CD1c-positive myeloid dendritic cell (primary cell): ENCODE measurements around the gene TERC.

Experiments used
- DNase-seq: peaks from one replicate; pipeline ENCODE4 v3.0.0-alpha.2; 2016; ENCODE audit errors: extremely low spot score

Gene TERC

DNA sequence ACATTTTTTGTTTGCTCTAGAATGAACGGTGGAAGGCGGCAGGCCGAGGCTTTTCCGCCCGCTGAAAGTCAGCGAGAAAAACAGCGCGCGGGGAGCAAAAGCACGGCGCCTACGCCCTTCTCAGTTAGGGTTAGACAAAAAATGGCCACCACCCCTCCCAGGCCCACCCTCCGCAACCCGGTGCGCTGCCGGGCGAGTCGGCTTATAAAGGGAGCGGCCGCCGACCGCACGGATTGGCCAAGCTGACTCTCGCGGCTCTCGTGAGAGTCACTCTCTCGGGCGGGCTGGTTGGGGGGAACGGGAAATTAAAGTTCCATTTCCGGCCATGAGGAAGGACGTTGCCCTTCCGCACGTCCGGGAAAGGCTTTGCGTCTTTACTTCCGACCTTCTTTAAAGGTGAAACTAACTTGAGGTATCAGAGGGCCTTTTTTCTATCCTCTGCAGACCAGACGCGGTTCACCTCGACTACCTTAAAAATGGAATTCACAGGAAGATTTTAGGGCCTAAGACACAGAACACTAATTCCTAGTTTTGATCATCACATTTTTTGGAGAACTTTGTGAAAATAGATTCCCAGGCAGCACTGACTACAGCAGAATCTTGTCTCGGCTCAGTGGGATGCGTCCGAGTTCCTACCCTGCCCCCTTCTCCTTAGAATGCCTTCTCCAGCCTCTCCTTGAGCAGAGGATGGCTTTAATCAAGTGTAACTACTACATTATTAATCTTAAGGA lies at the start of gene TERC:
TSS of gene TERC (minus strand) at position 179 of the 731 bp plus-strand sequence.
- DNase-seq: peak; percentile 89

- peak; percentile 65 for DNase-seq
These were observed 49.1 kb upstream of the TERC start for GRCh38 chr3:169813757-169814517.

GRCh38 chr3:169813278-169813677 lies 48.4 kb upstream of the TERC start:
- DNase-seq: peak; percentile 33

DNA sequence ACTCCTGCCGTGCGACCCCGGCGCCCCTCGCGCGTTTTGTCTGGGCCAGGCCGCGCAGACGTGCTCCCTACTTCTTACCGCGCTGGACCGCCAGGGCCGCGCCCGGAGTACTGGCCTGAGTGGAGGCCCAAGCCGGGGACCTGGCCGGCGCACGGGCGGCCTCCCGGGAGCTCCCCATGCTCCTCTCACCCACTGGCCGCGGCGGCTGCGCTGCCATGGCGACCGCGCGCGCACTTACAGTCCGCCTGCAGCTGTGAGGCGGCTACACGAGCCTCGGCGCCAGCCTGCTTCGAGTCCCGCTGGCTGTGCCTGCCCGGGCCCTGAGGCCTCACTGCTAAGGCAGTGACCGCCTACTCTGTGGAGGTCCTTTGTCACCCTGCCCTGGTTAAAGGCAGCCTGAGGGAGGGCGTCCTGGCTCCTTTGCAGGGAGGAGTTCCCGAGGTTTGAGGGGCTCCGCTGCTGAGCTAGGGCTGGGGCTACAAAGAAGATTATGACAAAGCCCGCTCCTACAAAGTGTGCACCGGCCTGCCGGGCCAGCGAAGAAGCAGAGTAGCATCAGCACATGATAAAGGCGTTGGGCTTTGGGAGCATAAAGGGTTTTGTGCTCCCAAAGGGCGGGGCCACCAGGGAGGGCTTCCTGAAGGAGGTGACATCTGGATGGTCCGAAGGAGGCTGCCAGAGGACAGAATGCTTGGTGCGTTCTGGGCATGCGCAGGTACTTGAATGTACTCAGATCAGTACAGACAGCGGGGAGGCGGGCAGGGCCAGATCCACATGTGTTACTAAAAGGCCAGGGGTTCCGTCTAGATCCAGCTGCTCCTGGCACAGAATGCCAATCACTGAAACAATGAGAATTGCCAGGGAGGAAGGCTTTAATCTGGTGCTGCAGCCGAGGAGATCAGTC lies 47.7 kb upstream of the TERC start, which contains the start of the genes LRRC34 and LRRIQ4:
TSS of gene LRRC34 (minus strand) at position 573 of the 904 bp plus-strand sequence. CDS start at position 217, 356 bp downstream.
TSS of gene LRRIQ4 (plus strand) at position 539 of the 904 bp plus-strand sequence. CDS start 9,052 bp downstream, outside the sequence.
- DNase-seq: peak; percentile 66

DNA sequence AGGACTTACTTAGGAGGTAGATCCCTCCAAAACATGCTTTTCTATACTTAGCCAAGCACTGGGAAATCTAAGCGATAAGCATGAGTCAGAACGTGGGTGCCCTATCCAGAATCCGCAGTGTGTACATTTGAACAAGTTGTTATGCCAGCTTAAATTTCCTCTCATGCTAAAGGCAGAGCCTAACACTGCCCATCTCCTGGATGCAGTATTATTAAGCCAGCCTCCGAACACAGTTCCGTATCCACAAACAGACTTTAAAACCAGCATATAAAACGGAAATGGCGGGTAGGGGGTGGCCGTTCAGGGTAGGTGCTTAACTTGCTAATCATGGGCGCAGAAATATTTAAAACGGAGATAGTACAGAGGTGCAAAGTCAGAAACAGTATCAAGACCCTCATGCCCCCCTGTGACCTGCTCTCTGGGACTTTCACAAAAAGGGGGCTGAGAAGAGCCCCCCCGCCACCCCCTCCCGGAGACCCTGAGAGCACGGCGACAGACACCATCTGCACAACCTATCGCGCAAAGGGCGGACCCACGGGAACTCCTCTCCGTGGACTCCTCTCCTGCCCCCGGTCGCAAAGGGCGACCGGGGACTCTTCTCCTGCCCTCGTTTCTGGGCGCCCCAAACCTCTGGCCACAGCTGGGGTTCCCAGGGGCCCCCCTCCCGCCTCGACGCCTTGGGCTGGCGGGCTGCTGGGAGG lies 46.9 kb upstream of the TERC start:
- DNase-seq: peak; percentile 7

- no peak for DNase-seq
These were observed 44.5 kb upstream of the TERC start for GRCh38 chr3:169809230-169809795.

- no peak for DNase-seq
These were observed 39.8 kb upstream of the TERC start for GRCh38 chr3:169804681-169805080.

- no peak for DNase-seq
These were observed 27.5 kb upstream of the TERC start for GRCh38 chr3:169792359-169792758.

DNA sequence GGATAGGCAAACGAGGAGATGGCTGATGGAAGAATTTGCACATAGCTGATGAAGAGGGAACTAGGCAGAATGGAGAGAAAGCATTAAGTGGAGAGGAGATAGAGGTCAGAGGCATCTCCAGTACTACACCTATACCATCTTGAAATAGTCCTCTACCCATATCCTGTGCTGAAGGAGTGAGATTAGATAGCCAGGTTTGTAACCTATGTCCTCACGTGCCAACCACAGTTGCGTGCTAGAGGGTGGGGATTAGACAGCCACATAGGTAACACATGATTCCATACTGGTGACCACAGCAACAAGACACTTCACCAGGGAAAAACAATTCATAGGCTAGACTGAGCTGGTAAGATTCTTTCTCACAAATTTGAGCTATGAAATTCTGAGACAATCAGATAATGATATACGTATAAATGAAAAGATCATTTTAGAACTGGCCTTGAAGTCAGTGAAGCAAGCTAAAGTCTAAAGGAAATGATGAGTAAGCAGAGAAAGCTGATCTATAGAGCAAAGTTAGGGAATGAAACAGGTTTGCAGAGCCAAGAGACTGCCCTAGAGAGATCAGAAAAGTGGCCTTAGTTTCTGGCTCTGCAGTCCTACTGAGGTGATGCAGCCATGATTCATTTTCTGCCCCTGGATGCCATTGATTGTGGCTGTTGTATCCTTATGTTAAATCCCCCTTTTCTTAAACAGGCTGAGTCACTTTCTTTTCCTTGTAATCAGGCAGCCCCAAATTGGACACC lies 26.0 kb upstream of the TERC start:
- DNase-seq: no peak

- no peak for DNase-seq
These were observed 25.4 kb upstream of the TERC start for GRCh38 chr3:169790219-169790618.

DNA sequence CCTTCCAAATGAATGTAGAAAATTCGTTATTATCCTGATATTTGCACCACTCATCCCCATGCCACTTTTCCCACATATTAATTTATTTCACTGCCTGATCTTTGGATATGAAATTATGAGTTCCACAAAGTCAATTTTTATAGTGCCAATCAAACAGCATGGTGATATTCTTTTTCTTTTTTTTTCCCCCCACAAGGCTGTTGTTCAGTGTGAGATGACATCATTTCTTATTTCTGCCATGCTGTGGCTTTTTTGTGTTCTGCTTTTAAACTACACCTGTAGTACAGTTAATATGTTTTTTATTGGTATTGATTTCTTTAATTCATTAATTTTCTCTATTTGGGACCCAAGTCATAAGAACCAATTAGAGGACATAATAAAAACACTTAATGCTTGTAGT lies 22.9 kb upstream of the TERC start:
- no peak for DNase-seq

DNA sequence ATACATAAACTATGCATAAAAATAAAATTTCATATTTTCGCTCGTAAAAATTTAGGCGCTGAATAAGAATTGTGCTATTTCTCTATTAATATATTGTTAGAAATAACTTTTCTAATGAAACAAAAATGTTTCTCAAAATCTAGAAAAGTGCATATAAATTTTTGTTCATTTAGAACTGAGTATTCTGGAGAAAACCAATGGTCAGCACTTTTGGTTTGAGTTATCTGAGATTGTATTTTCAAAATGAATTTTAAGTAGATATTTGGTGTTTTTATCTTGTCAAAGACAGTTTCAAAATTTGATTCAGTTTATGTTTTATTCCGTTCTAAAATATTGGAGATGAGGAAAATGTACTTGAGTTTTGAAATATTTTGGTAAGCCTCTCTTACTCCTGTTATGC lies 22.3 kb upstream of the TERC start:
- DNase-seq: no peak

DNA sequence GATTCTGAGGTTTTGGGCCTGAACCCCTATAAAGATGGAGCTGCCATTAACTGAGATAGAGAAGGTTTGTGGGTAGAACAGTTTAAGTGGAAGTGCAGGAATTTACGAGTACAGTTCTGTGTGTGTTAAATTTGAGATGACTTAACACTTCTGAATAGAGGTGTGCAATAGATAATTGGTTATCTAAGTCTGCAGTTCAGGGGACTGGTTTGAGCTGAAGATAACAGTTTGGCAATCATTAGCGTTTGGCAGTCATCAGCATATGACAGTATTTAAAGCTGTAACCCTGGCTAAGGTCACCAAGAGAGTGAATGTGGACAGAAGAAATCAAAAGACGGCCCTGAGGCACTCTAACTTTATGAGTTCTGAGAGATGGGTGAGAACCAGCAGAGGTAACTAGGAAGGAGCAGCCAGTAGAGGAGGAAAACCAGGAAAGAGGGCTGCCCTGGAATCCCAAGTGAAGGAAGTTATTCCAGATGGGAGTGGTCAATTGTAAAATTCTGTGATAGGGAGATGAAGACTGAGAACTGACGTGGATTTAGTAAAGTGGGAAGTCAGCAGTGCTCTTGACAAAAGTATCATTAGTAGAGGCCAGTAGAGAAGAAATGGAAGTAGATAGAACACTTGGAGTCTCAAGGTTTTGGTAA lies 16.5 kb upstream of the TERC start:
- no peak for DNase-seq

DNA sequence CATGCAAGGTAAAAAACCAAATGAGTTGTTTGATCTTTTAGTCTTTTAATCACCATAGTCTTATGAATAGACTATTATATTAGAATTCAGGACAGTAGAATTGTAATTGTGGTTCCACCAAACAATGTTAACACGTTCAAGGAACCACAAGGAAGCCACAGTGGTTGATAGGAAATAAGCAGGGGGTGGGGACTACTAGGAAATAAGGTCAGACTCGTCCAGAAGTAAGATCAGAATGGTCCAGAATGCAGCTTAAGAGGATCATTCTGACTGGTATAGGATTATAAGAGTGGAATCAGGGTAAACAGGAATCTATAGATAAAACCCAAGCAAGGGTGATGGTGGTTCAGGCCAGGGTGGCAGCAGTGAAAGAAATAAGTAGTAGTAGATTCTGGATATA lies 15.9 kb upstream of the TERC start:
- DNase-seq: no peak

- DNase-seq: no peak
These were observed 13.0 kb upstream of the TERC start for GRCh38 chr3:169777822-169778221.

DNA sequence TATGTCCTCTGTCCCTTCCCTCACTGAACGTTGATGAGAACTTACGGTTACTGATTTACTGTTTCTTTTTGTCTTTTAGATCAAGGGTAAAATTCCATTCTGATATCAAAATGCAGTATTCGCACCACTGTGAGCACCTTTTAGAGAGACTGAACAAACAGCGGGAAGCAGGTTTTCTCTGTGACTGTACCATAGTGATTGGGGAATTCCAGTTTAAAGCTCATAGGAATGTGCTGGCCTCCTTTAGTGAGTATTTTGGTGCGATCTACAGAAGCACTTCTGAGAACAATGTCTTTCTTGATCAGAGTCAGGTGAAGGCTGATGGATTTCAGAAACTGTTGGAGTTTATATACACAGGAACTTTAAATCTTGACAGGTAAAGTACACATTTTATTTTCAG lies 9.3 kb upstream of the TERC start:
- no peak for DNase-seq

GRCh38 chr3:169772897-169773816 lies 8.3 kb upstream of the TERC start, which contains the start of gene MYNN:
Gene MYNN (plus strand): TSS chr3:169773396. CDS start chr3:169774296, 900 bp downstream.
- DNase-seq: peak; percentile 94

DNA sequence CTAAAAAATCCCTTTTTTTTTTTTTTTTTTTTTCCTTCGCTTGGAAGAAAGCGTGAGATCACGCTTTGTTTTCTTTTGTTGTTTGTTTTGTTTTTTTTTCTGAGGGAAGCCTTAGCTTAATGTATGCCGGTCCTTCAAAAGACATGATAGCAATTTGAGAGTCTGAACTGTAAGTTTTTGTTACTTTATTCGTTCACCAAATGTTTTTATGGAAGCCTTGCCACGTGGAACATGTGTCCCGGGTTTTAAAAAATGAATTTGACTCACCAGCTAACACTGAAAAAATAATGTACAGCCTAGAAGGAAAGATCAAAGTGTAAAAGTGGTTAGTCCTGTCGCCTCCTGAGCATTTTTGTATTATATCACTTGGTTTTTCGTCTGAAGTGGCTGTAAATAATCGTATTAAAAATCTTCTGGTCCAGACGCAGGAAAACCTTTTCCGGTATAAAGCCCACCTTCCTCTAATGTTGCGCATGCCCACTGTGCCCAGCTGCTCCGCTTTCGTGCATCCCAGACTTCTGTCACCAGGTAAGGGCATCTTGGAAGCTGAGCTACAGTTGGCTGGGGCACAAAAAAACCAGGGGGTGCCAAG lies 7.5 kb upstream of the TERC start:
- DNase-seq: peak; percentile 80
